Fibroblast of skin of right biceps (primary cell): ENCODE data around the gene BCR.
"Not testable (repeated sequence)": the region's sequence is repeated elsewhere in the genome, so short reads cannot be mapped to it uniquely, and the experiment has no call there.

Experiments used
- DNase-seq: peaks from one replicate; pipeline ENCODE4 v3.0.0-alpha.2; 2013

The BCR gene

DNA sequence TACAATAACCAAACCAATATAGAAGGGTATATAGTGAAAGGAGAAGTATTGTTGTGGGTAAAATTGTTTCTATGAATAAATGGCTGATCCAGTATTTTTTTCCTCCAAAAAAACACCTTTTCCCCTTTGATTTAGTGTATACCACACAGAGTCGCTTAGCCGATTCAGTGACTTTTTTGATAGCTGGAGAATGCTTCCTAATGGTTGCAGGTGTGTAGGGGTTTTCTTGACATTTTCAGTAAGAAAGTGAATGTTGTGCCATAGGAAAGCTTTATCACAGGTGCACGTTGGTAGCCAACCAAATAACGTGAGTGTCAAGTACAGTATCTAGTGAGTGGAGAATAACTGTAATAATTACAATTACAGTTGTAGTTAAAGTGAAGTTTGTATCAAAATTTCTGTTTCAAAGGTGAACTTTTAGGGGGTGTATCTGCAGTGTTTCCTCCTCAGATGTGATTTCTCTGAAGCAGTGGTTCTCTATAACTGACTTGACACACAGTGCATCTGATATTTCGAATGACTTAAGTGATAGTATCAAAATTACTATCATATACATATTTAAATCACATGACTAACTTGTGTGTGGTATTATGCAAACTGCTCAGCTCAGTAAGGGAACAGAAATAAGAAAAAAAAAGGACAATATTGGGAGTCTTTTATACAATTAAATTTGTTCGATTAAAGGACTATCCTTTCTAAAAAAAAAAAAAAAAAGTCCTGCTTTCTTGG lies 143.8 kb downstream of the BCR start:
- not testable (repeated sequence) for DNase-seq

DNA sequence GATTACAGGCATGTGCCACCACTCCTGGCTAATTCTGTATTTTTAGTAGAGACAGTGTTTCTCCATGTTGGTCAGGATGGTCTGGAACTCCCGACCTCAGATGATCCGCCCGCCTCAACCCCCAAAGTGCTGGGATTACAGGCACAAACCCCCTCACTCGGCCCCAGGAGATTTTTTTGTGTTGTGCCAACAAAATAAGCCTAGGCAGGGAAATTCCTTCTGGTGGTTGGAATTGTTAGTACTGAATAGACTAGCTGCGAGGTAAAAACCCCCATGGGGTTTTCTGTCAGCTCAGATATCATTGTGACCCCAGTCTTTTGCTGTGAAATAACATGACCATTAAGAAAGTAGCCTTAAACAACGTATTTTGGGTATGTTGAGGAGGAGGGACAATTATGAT lies 144.9 kb downstream of the BCR start:
- no peak for DNase-seq

DNA sequence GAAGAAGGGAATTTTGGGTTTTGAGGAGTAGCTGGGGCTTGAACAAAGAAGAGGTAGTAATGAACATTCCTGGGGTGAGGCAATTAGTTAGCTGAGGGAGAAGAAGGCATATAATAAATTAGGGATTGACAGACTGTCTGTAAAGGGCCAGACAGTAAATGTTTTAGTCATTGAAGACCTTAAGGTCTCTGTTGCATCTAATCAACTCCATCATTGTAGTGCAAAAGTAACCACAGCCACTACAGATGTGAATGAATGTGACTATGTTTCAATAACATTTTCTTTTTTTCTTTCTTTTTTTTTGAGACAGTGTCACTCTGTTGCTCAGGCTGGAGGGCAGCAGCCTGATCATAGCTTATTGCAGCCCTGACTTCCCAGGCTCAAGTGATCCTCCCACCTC lies 153.5 kb downstream of the BCR start:
- not testable (repeated sequence) for DNase-seq

DNA sequence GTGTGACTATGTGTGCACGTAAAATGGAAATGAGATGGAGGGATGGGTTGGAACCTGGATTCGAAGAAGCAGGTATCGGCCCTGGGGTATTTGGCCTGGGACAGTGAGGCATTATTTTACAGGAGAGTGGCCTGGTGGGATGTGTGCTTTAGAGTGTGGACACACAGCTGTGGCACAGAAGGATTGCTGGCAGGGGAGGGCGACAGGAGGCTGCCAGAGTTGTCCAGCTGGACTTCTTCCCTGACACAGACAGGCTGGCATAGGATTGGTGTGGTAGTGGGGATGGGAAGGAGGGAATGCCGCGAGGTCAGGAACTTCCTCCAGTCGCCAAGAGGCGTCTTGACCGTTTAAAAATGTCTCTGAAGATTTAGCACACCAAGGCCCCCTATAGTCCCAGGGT lies 157.4 kb downstream of the BCR start:
- not testable (repeated sequence) for DNase-seq

DNA sequence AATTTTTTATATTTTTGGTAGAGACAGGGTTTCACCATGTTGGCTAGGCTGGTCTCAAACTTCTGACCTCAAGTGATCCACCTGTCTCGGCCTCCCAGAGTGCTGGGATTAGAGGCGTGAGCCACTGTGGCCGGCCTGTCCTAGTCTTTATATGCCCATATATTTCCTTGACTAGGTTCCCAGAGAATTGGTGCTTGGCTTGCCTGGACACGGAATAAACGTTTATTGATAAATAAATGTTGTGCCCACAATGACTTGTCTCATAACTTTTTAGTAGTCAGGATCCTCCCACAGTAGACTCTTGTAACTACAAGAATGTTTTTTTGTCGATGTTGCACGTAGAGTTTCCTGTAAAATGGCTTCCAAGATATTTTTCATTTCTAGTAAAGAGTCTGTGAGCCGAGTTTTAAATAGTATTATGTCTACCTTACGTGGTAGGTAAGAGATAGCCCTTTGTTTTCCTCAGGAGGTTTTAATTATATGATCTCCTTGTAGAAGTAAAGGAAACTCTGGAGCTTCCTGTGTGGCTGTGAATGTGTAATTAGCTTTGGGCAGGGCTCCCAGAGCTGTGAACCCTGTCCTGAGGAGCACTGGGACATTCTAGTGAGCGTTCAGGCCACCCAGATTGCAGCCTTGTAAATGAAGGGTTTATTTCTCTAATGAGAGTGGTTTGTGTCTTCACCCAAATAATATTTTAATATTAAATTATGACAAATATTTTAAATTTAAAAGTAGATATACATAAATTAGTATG lies 161.8 kb downstream of the BCR start:
- not testable (repeated sequence) for DNase-seq

DNA sequence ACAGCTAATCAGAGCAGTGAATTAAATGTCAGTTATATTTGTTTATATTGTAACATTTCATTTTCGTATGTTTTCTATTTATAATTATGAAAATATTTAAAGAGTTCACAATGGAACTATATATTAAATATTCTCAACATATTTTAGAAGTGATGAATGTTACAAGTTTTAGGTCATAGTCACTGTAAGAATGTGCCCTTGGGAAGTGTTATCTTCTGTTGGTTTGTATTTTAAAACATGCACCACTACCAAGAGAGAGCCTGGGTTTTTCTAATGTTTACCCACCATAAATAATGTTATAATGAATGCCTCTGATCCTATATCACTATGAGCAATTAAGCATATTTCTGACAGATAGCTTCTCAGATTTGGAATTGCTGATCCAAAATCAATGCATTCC lies 171.0 kb downstream of the BCR start:
- DNase-seq, result no peak

DNA sequence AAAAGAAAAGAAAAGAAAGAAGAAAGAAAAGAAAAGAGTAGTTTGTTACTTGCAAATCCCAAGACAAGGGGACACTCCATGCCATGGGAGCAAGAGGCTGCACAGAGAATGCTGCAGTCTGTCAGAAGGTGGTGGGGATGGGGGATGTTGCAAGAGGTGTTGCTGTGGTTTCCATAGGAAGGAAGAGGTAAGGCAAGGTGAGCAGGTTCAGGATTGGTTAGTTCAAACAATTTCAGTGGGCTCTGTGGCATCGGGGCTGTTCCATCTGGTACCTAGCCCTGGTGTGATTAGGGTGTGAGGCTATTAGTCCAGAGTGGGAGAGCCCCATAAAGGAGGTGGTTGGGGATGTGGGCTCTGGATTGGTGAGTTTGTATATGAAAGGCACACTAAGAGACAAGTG lies 172.7 kb downstream of the BCR start:
- DNase-seq, result no peak

DNA sequence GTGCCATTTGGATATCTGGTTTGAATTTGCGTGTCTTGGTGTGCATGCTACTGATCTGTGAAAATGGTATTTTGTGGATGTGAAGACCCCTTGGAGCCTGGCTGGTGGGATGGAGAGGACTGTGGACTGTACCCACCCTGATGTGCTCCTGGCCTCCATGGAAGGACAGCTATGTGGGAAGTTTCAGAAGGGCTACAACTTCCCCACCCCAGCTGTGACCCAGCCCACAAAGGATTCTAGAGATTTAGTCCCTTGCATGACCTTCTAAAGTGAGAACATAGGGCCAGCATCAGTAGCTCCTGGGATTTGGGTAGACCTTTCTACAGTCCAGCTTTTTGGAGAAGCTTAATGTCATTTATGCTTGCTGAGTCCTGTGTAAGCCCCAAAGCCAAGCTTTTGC lies 173.4 kb downstream of the BCR start:
- no peak for DNase-seq

DNA sequence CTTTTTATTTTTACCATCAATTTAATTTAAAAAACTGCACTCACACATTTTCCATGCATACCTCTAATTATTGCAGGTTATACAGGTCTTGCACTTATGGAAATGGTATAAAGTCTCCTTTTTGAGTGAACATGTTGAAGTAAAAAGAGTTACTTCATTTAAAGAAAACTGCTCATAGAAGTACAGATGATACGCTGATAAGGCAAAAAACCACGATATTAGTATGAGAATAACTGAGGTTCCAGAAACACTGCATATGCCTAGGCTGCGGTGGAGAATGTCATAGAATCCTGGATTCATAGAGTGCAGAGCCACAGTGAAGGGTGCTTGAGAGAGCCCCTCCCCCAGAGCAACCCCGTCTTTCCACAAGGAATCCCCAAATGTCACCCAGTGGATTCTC lies 175.8 kb downstream of the BCR start:
- DNase-seq, result no peak

DNA sequence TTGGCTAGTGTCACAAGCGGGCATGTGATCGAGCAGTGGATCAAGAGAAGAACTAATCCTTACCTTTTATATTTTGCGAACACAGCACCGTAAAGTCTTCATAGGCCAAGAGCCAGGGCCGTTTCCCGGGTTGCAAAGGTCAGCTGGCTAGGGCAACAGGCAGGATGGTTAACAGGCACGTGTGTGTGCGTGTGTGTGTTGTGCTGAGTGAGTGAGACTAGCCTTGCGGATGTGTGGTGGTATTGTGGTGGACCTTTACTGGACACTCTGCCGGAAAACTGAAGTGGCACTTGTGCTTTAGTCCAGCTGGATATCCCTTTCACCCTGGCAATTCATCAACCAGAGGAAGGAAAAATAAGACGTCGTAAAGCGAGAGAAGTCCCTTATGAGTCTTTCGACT lies 176.7 kb downstream of the BCR start:
- DNase-seq, result no peak

DNA sequence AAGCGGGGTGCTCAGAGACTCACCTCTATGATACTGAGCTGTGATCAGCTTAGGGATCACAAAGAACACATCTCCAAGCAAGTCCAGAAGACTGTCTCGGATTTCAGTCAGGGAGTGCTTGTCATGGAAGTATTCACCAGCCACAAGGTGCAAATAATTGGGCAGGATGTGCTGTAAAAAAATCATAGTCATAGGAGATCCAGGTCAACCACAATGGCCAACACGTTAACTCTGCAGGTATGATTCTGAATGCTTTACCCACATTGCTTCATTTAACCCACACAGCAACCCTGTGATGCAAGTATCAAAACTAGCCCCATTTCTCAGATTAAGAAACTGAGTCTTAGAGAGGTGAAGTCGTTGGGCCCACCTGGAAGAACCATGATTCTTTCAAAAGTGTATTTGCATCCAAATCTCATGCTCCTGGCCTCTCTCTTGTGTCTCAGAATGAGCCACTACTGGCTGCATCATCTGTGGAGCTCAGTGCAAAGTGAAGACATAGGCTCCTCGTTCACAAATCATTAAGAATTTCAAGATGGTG lies 179.3 kb downstream of the BCR start:
- DNase-seq, result no peak

DNA sequence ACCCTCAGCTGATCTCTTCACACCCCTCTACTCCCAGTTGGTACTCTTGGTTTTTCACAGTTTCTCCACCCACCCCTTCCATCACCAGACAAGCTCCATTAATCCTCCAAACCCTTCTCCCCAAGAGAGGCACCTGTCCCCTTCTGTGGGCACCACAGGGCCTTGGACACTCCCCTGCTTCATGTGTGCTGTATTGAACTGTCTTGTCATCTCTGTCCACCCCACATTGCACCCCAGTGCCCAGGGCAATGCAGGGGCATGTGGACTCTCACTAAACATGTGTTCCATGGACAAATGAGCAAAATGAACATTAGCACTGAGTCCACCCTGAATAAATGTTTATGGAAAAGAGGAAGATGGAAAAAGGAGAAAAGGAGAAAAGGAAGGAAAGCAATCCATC lies 181.4 kb downstream of the BCR start:
- DNase-seq, result no peak

DNA sequence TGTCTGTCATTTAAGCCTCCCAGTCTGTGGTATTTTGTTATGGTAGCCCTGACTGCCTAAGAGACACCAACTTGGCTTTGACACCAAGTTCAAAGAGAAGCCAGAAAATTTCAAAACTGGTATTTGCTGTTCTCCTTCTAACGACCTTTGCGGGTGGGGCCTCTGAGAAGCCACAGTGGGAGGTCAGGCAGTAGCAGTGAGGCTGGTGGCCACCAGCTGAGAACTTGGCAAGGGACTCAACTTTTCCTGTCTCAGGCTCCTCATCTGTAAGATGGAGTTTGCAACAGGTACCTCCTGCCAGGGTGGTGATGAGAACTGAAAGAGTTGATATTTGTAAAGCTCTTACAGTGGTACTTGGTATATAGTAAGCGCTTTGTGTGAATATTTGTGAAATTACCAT lies 183.4 kb downstream of the BCR start:
- DNase-seq, result no peak

DNA sequence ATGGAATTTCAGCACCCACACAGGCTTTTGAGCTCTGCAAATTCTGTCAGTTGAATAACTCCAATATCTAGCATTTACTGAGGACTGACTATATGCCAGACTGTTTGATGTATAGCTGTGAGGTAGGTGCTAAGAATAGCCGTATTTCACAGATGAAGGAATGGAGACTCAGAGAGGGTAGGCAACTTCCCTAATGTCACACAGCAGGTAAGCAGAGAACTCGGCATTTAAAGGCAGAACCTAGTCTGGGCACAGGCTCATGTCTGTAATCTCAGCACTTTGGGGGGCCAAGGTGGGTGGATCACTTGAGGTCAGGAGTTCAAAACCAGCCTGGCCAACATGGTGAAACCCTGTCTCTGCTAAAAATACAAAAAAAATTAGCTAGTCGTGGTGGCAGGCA lies 184.1 kb downstream of the BCR start:
- no peak for DNase-seq

DNA sequence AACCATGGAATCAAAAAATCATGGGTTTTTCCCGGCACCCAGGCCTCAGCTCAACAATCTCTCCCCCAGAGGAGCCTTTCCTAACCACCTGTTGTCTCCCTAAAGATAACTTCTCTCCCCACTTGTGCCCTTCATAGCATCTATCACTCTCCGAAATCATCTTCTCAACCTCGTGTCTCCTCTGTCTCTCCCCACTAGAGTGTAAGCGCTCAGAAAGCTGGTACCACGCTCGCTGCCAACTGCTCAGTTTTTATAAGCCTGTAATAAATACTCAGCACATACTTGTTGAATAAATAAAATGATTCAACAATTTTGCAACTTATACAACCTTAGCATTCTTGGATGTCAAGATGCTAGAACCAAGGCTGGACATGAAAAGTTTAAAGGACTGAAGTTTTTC lies 185.2 kb downstream of the BCR start:
- no peak for DNase-seq

DNA sequence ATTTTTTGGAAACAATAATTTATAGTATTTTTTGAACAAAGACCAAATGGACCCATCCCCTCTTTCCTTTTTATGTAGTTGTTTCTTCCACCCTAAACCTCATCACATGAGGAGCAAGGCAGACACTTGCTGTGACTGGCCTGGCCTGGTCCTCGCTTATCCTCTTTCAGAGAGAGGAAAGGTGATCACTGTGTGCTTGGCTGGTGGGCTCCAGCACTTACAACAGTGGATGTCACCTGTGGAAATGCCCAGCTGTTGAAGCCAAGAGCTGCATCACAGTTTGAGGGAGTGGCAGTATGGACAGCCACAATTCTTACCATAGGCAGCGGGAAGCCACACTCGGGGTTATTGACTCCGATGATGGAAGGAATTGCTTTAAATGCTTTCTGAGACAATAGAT lies 185.7 kb downstream of the BCR start:
- no peak for DNase-seq

DNA sequence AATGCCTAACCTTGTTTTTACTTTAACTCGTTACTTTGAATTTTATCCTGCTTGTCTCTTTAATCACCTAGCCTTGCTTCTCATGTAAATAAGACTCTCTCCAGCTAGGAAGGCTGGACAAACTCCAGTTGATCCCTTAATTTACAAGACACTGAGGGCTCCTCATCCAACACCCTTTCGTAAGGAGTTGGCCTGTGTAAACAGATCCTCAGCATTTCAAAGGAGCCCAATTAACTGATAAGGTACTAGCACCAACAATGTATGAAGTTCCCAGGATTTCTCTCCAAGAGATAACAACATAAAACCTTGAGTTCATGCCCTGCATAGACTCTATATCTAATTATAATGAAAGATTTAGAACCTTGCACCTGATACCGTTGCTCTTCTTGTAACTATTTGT lies 186.9 kb downstream of the BCR start:
- DNase-seq, result not testable (repeated sequence)
